ENCODE results near the gene GDF11.

GDF11 gene

GRCh38 chr12:55724226-55724939 lies 18.5 kb upstream of the GDF11 start:
- H3K79me2 ChIP-seq (ENCODE audit: control insufficient read depth, low read length): peaks cover 7% of the 10 kb centered on the region
- TF ChIP-seq EZH2phosphoT487 (IDR thresholded peaks at IDR 0.05; ENCODE audit: borderline replicate concordance, low read length) (no peak), CTCF (IDR thresholded peaks at IDR 0.05; ENCODE audit: low read depth, low read length, poor library complexity, severe bottlenecking) (peak; percentile 86)
- H3F3A ChIP-seq (ENCODE audit: control insufficient read depth, insufficient read depth): peaks cover 6% of the 10 kb centered on the region; the same call in 1 of the 2 replicates
- H3K4me1 ChIP-seq (ENCODE audit: control insufficient read depth, low read length): peaks cover 14% of the 10 kb centered on the region
- H3K4me3 ChIP-seq (ENCODE audit: low read length): no peak overlapping the region
- no peak overlapping the region for H3K27ac ChIP-seq (ENCODE audit: low read depth, low read length)
- H3K9me2 ChIP-seq (replicated peaks; ENCODE audit: control insufficient read depth, low read length): no peaks in the 10 kb centered on the region
- H3K9me3 ChIP-seq (ENCODE audit: control insufficient read depth, insufficient read depth, low read length): no peaks in the 10 kb centered on the region
- H3K36me3 ChIP-seq (ENCODE audit: control insufficient read depth, low read length): peaks cover 33% of the 10 kb centered on the region
- no peaks in the 10 kb centered on the region for H3K27me3 ChIP-seq (ENCODE audit: control insufficient read depth, low read length)
- no peaks in the 10 kb centered on the region for H4K20me1 ChIP-seq (ENCODE audit: control insufficient read depth, insufficient read depth, low read depth, low read length)
- no peak overlapping the region for H3K4me2 ChIP-seq (ENCODE audit: low read length)

- Histone ChIP-seq H3K4me1 (ENCODE audit: control insufficient read depth, low read length) (peaks cover 20% of the 10 kb centered on the region), H3K79me2 (ENCODE audit: control insufficient read depth, low read length) (peaks cover 7% of the 10 kb centered on the region), H3K27me3 (ENCODE audit: control insufficient read depth, low read length) (no peaks in the 10 kb centered on the region), H3K36me3 (ENCODE audit: control insufficient read depth, low read length) (peaks cover 28% of the 10 kb centered on the region), H3K4me3 (ENCODE audit: low read length) (no peak overlapping the region), H3F3A (ENCODE audit: control insufficient read depth, insufficient read depth) (peaks cover 6% of the 10 kb centered on the region), H3K9me3 (ENCODE audit: control insufficient read depth, insufficient read depth, low read length) (no peaks in the 10 kb centered on the region), H3K4me2 (ENCODE audit: low read length) (no peak overlapping the region), H4K20me1 (ENCODE audit: control insufficient read depth, insufficient read depth, low read depth, low read length) (no peaks in the 10 kb centered on the region), H3K9me2 (replicated peaks; ENCODE audit: control insufficient read depth, low read length) (no peaks in the 10 kb centered on the region), H3K27ac (ENCODE audit: low read depth, low read length) (no peak overlapping the region)
- TF ChIP-seq EZH2phosphoT487 (IDR thresholded peaks at IDR 0.05; ENCODE audit: borderline replicate concordance, low read length) (no peak), CTCF (IDR thresholded peaks at IDR 0.05; ENCODE audit: low read depth, low read length, poor library complexity, severe bottlenecking) (no peak)
These were observed 18.0 kb upstream of the GDF11 start for GRCh38 chr12:55724940-55725309.

GRCh38 chr12:55725556-55725955 lies 17.4 kb upstream of the GDF11 start:
- Histone ChIP-seq H3K4me1 (ENCODE audit: control insufficient read depth, low read length) (peaks cover 26% of the 10 kb centered on the region), H4K20me1 (ENCODE audit: control insufficient read depth, insufficient read depth, low read depth, low read length) (no peaks in the 10 kb centered on the region)

More at GRCh38 chr12:55725556-55725955, 17.4 kb upstream of the GDF11 start:
- Histone ChIP-seq H3K4me3 (ENCODE audit: low read length) (no peak overlapping the region), H3K79me2 (ENCODE audit: control insufficient read depth, low read length) (peaks cover 7% of the 10 kb centered on the region), H3K27ac (ENCODE audit: low read depth, low read length) (no peak overlapping the region), H3K27me3 (ENCODE audit: control insufficient read depth, low read length) (no peaks in the 10 kb centered on the region), H3F3A (ENCODE audit: control insufficient read depth, insufficient read depth) (peaks cover 12% of the 10 kb centered on the region), H3K36me3 (ENCODE audit: control insufficient read depth, low read length) (peaks cover 23% of the 10 kb centered on the region), H3K9me2 (replicated peaks; ENCODE audit: control insufficient read depth, low read length) (no peaks in the 10 kb centered on the region), H3K4me2 (ENCODE audit: low read length) (no peak overlapping the region), H3K9me3 (ENCODE audit: control insufficient read depth, insufficient read depth, low read length) (no peaks in the 10 kb centered on the region)
- TF ChIP-seq CTCF (IDR thresholded peaks at IDR 0.05; ENCODE audit: low read depth, low read length, poor library complexity, severe bottlenecking) (no peak), EZH2phosphoT487 (IDR thresholded peaks at IDR 0.05; ENCODE audit: borderline replicate concordance, low read length) (no peak)

Data from DOHH2 (cell line).